CD4-positive, alpha-beta memory T cell (primary cell): ENCODE results near the gene QRICH2. TPM values are rescaled to one million over a fixed set of nuclear protein-coding genes. Genes with fewer than 3 reads are reported as not detected.
"Not testable (repeated sequence)": the region's sequence is repeated elsewhere in the genome, so short reads cannot be mapped to it uniquely, and the experiment has no call there.

Experiments
- CTCF ChIA-PET: fragments of 350-600 bp; sonication (Branson Sonifier 250); formaldehyde crosslinking; loops from one replicate; lab custom pipeline; 2021; ENCODE audit warnings: inconsistent platforms; ENCODE audit not compliant: partially characterized antibody; lab: Charles Lee
- POLR2A ChIA-PET: fragments of 350-600 bp; sonication (Branson Sonifier 250); formaldehyde crosslinking; loops from one replicate; lab custom pipeline; 2021; ENCODE audit not compliant: partially characterized antibody; lab: Charles Lee
- DNase-seq, 5 donors: peaks; one replicate each; pipeline versions ENCODE4 v3.0.0 to v3.0.0-alpha.2; 2020 to 2022; ENCODE audit warnings: mixed read lengths in 1 of 5
- H3K27ac ChIP-seq: one replicate; pipeline ENCODE4 v1.7.0; 2013; ENCODE audit warnings: low read depth, low read length
- H3K27me3 ChIP-seq: 2 replicates; pipeline ENCODE4 v1.7.0; 2013; ENCODE audit warnings: mild to moderate bottlenecking, low read length, moderate library complexity; ENCODE audit not compliant: insufficient read depth
- H3K36me3 ChIP-seq: 2 replicates; pipeline ENCODE4 v1.7.0; 2013; ENCODE audit warnings: mild to moderate bottlenecking, low read length, moderate library complexity; ENCODE audit not compliant: insufficient read depth
- H3K4me1 ChIP-seq: 2 replicates; pipeline ENCODE4 v1.7.0; 2013; ENCODE audit warnings: mild to moderate bottlenecking, low read length, moderate library complexity; ENCODE audit not compliant: insufficient read depth
- H3K4me3 ChIP-seq, 2 donors: one replicate each; pipeline ENCODE4 v1.7.0; 2013; ENCODE audit warnings: low read length in 2 of 2, mild to moderate bottlenecking in 1 of 2
- H3K9me3 ChIP-seq, 2 donors: one replicate each; pipeline ENCODE4 v1.7.0; 2013; ENCODE audit warnings: low read length in 2 of 2, control low read depth in 1 of 2; ENCODE audit not compliant: control insufficient read depth in 1 of 2
- H3K27ac Mint-ChIP-seq, 7 donors: one replicate each; pipeline ENCODE4 v1.8.0; 2020 to 2021; ENCODE audit warnings: mixed read lengths in 7 of 7, mild to moderate bottlenecking in 6 of 7, inconsistent platforms in 3 of 7, moderate library complexity in 3 of 7
- H3K27me3 Mint-ChIP-seq, 2 donors: one replicate each; pipeline ENCODE4 v1.8.0; 2020 to 2021; ENCODE audit warnings: mixed read lengths in 2 of 2
- H3K36me3 Mint-ChIP-seq, 2 donors: one replicate each; pipeline ENCODE4 v1.8.0; 2020 to 2021; ENCODE audit warnings: mixed read lengths in 2 of 2, inconsistent platforms in 1 of 2, mild to moderate bottlenecking in 1 of 2
- H3K4me1 Mint-ChIP-seq, 4 donors: one replicate each; pipeline ENCODE4 v1.8.0; 2020 to 2021; ENCODE audit warnings: mixed read lengths in 4 of 4, mild to moderate bottlenecking in 1 of 4
- H3K4me3 Mint-ChIP-seq, 8 donors: one replicate each; pipeline ENCODE4 v1.8.0; 2020 to 2021; ENCODE audit warnings: mixed read lengths in 8 of 8, mild to moderate bottlenecking in 7 of 8, moderate library complexity in 6 of 8, inconsistent platforms in 3 of 8
- H3K9me3 Mint-ChIP-seq, 8 donors: one replicate each; pipeline ENCODE4 v1.8.0; 2020 to 2021; ENCODE audit warnings: mixed read lengths in 8 of 8, mild to moderate bottlenecking in 5 of 8, inconsistent platforms in 3 of 8, moderate library complexity in 1 of 8
- intact Hi-C: fragments of 100-400 bp; cut with micrococcal nuclease; formaldehyde crosslinking; loops from one replicate; pipeline ENCODE4 v1.15.1; 2023
- polyA plus RNA-seq, 2 donors: library from polyadenylated mRNA; unstranded; fragments of 300-500 nt; fragmentation: Illumina TruSeq; gene quantifications; one replicate each; pipeline ENCODE4 v1.2.3, GENCODE V29; 2021
- total RNA-seq, 2 experiments: library from RNA; stranded (reverse); gene quantifications; one replicate each; pipeline ENCODE4 v1.2.3, GENCODE V29; 2021

Gene QRICH2
- total and polyA plus RNA-seq, 4 experiments from 2014 or later, result 0.21 to 5.5 (median 2.9) TPM

DNA sequence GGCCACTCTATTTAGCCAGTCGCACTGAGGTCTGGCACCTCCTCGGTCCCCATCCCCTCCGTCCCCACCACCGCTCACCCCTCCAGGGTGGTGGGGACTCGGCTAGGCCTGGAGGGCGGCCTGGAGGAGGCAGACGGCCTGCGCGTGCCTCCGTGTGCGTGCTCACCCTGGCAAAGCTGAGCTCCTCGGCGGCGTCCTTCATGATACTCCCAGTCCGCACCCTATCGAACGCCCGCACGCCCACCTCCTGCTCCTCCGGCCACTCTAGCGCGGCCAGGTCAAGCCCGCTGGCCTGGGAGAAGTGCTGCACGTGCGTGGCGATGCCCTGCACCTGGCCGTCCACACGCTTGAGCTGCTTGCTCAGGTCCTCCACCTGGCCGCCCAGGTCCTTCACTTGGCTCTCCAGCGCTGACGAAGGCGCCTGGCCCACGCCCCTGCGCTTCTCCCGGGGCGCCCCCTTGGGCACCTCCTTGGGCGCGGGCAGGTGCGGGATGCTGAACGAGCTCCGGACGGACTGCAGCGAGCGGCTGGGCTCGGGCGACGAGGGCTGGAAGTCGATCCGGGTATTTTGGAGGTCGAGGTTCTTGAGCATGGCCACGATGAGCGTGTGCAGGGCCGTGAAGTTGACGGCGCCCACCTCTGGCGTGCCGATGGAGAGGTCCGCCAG, 644 bp downstream of the QRICH2 start:
- POLR2A ChIA-PET, result interaction anchor here (0.6 kb wide), 1 partner anchor 499 kb away, joined by 4 read pairs; no protein-coding TSS in a partner anchor
- Mint-ChIP-seq H3K36me3 (peaks cover 12 to 15% of the 10 kb centered on the region in 2 donors), H3K4me1 (peaks cover 0 to 1% (median 0%) of the 10 kb centered on the region in 4 donors), H3K27ac (no peak overlapping the region), H3K9me3 (no peaks in the 10 kb centered on the region), H3K4me3 (no peak overlapping the region), H3K27me3 (no peaks in the 10 kb centered on the region)
- CTCF ChIA-PET, result interaction anchor here (1.3 to 15.4 kb wide), 3 partner anchors 77 to 293 kb away, joined by 3 to 225 read pairs (median 5); partner anchors contain the start of gene SPHK1
- Histone ChIP-seq H3K4me3 (no peak overlapping the region), H3K4me1 (no peaks in the 10 kb centered on the region), H3K36me3 (peaks cover 7% of the 10 kb centered on the region), H3K27me3 (no peaks in the 10 kb centered on the region), H3K27ac (no peak overlapping the region), H3K9me3 (no peaks in the 10 kb centered on the region)
- intact Hi-C loops, result no loop called here
- DNase-seq, result no peak

DNA sequence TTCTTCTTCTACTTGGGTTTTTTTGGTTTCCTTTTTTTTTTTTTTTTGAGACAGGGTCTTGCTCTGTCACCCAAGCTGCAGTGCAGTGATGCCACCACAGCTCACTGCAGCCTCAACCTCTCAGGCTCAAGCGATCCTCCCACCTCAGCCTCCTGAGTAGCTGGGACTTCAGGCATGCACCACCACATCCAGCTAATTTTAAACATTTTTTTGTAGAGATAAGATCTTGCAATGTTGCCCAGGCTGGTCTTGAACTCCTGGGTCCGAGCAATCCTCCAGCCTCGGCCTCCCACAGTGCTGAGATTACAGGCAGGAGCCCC, 3.0 kb downstream of the QRICH2 start:
- POLR2A ChIA-PET, H3K36me3 Mint-ChIP-seq, H3K9me3 Mint-ChIP-seq, H3K27me3 Mint-ChIP-seq, H3K27ac ChIP-seq, H3K36me3 ChIP-seq, H3K4me1 ChIP-seq, H3K27ac Mint-ChIP-seq, H3K27me3 ChIP-seq, H3K4me3 Mint-ChIP-seq, DNase-seq, H3K4me1 Mint-ChIP-seq, H3K4me3 ChIP-seq, intact Hi-C loops, H3K9me3 ChIP-seq: not testable (repeated sequence)
- CTCF ChIA-PET, result interaction anchor here (1.1 to 15.4 kb wide), 6 partner anchors 80 to 292 kb away, joined by 4 to 225 read pairs (median 17); partner anchors contain the start of gene SPHK1

DNA sequence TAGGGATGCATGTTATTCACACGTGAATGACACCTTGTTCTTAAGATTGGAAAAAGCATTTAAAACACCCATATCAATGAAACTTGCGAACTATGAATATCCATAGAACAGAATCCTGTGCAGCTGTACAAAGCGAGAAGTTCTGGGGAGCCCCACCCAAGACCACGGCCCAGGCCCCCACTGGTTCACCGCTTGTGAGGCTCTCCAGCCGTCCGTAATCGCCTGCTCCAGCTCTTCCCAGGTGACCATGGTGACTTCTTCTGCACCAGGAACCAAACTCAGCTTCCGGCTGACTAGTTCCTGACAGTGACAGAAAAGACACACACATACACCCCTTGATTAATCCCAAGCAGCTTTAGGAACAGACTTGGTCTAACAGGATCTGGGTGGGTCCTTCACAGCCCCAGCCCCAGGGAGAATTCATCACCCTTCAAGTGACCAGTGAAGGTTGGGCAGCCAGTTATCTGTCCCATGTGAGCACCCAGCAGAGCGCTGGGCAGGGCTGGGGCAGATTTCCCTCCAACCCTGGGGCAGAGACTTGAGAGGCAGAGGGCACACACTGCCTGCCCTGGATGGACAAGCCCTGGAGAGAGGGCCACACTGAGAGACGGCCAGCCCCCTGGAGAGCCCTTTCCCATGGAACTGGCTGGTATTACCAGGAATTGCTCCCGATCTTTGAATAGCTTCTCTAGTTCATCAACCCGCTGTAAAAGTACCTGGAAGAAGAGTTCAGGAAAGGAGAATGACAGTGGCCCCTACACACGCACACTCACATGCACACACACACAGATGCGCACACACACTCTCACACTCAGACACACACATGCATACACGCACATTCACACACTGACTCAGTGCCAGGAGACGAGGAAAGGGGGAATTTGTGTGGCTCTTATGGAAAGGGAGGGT, 3.6 kb downstream of the QRICH2 start:
- POLR2A ChIA-PET, result no interaction called here
- no peak overlapping the region for H3K4me3 Mint-ChIP-seq

DNA sequence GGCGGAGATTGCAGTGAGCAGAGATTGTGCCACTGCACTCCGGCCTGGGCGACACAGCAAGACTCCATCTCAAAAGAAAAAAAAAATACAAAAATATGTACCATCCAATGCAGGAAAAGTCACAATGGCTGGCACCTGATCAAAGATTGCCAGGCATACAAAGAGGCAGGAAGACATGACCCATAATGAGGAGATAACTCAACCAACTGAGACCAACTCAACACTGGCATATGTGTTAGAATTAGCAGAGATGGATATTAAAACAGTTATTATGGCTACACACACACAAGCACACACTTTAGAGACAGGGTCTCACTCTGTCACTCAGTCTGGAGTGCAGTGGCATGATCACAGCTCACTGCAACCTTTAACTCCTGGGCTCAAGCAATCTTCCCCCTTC, 10.6 kb downstream of the QRICH2 start:
- POLR2A ChIA-PET, result no interaction called here
- Histone ChIP-seq H3K36me3 (no peaks in the 10 kb centered on the region), H3K4me3 (no peak overlapping the region), H3K27me3 (no peaks in the 10 kb centered on the region), H3K4me1 (no peaks in the 10 kb centered on the region), H3K9me3 (no peaks in the 10 kb centered on the region), H3K27ac (no peak overlapping the region)
- Mint-ChIP-seq H3K36me3 (peaks cover 0 to 4% of the 10 kb centered on the region in 2 donors), H3K9me3 (no peaks in the 10 kb centered on the region), H3K27ac (no peak overlapping the region), H3K4me1 (peaks cover 0 to 2% (median under 1%) of the 10 kb centered on the region in 4 donors), H3K4me3 (no peak overlapping the region), H3K27me3 (no peaks in the 10 kb centered on the region)
- CTCF ChIA-PET, result interaction anchor here (0.7 to 15.4 kb wide), 9 partner anchors 12 to 285 kb away, joined by 3 to 225 read pairs (median 4); no protein-coding TSS in a partner anchor
- intact Hi-C loops, result no loop called here
- no peak for DNase-seq

More for the DNA sequence above, 3.6 kb downstream of the QRICH2 start:
- DNase-seq, result no peak
- Histone ChIP-seq H3K9me3 (no peaks in the 10 kb centered on the region), H3K4me1 (no peaks in the 10 kb centered on the region), H3K4me3 (no peak overlapping the region), H3K27me3 (no peaks in the 10 kb centered on the region), H3K27ac (no peak overlapping the region), H3K36me3 (no peaks in the 10 kb centered on the region)
- no peaks in the 10 kb centered on the region for H3K27me3 Mint-ChIP-seq
- CTCF ChIA-PET, result interaction anchor here (0.7 to 15.4 kb wide), 14 partner anchors 10 to 292 kb away, joined by 3 to 225 read pairs (median 4); partner anchors contain the start of gene SPHK1
- peaks cover 3% of the 10 kb centered on the region in 2 donors for H3K36me3 Mint-ChIP-seq
- H3K27ac Mint-ChIP-seq, result peak overlapping the region in 1 of 7 donors; percentile 71
- H3K9me3 Mint-ChIP-seq, result no peaks in the 10 kb centered on the region
- peaks cover 0 to 1% (median 0%) of the 10 kb centered on the region in 4 donors for H3K4me1 Mint-ChIP-seq
- intact Hi-C loops, result no loop called here

DNA sequence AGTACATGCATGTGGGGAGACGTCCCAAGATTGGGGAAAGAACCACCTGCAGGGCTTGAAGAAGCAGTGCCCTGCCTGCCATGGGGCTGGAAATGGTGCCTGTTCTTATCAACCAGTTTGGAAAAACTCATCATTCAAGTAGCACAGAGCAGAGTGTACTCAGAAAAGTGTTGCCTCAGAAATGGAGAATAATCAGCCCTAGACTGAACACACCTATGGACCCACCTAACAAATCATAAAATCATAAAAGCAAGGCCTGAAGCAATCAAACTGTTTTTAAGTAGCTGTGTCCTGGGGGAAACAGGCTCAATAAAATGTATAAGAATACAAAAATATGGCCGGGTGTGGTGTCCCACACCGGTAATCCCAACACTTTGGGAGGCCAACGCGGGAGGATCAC, 11.2 kb downstream of the QRICH2 start:
- Histone ChIP-seq H3K27me3 (no peaks in the 10 kb centered on the region), H3K4me3 (no peak overlapping the region), H3K9me3 (no peaks in the 10 kb centered on the region), H3K4me1 (no peaks in the 10 kb centered on the region), H3K27ac (no peak overlapping the region), H3K36me3 (no peaks in the 10 kb centered on the region)
- Mint-ChIP-seq H3K4me1 (peaks cover 0 to 2% (median under 1%) of the 10 kb centered on the region in 4 donors), H3K9me3 (no peaks in the 10 kb centered on the region), H3K27me3 (no peaks in the 10 kb centered on the region), H3K4me3 (peak overlapping the region in 1 of 8 donors; percentile 64), H3K36me3 (peaks cover 0 to 4% of the 10 kb centered on the region in 2 donors), H3K27ac (no peak overlapping the region)
- ChIA-PET CTCF (interaction anchor here (1.0 to 15.4 kb wide), 7 partner anchors 17 to 293 kb away, joined by 3 to 225 read pairs (median 8); no protein-coding TSS in a partner anchor), POLR2A (no interaction called here)
- intact Hi-C loops, result no loop called here
- no peak for DNase-seq

DNA sequence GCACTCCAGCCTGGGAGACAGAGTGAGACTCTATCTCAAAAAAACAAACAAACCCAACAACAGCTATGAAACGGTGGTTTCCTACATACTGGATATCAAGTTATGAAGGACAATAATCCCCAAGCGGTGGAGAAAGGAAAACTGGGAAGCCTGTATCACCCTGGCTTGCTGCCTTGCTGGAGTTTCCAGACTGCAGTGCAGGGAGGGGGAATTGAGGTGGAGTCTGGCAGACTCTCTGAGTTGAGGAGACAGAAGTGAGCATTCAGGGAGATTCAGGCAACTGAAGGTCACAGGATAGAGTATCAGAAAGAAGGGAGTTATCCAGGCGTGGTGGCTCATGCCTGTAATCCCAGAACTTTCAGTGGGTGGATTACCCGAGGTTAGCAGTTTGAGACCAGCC, 11.9 kb downstream of the QRICH2 start:
- peaks cover 0 to 4% of the 10 kb centered on the region in 2 donors for H3K36me3 Mint-ChIP-seq
- no peak overlapping the region for H3K4me3 ChIP-seq
- peaks cover 0 to 2% (median under 1%) of the 10 kb centered on the region in 4 donors for H3K4me1 Mint-ChIP-seq
- no peaks in the 10 kb centered on the region for H3K27me3 ChIP-seq
- intact Hi-C loops, result no loop called here
- H3K9me3 ChIP-seq, result no peaks in the 10 kb centered on the region
- H3K27ac Mint-ChIP-seq, result peak overlapping the region in 1 of 7 donors; percentile 46
- H3K27ac ChIP-seq, result no peak overlapping the region
- H3K9me3 Mint-ChIP-seq, result no peaks in the 10 kb centered on the region
- H3K4me3 Mint-ChIP-seq, result no peak overlapping the region
- no peaks in the 10 kb centered on the region for H3K4me1 ChIP-seq
- ChIA-PET CTCF (interaction anchor here (2.0 to 15.4 kb wide), 4 partner anchors 16 to 293 kb away, joined by 8 to 225 read pairs (median 102); no protein-coding TSS in a partner anchor), POLR2A (no interaction called here)
- no peaks in the 10 kb centered on the region for H3K27me3 Mint-ChIP-seq
- H3K36me3 ChIP-seq, result no peaks in the 10 kb centered on the region
- DNase-seq, result no peak

DNA sequence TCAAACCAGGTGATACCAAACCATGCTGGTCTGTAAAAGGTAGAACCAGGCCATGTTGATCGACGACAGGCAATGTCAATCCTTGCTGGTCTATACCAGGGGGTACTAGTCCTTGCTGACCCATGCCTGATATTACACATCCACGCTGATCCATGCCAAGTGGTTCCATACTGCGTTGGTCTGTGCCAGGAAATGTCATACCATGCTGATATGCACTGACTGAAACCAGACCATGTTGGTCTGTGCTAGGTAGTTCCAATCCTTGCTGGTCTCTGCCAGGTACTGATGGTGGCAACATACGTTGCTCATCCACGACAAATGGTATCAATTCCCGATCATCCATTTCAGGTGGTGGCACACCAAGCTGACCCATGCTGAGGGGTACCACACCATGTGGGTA, 15.0 kb downstream of the QRICH2 start:
- no peaks in the 10 kb centered on the region for H3K9me3 ChIP-seq
- DNase-seq, result no peak
- CTCF ChIA-PET, result interaction anchor here (1.1 to 12.6 kb wide), 2 partner anchors 13 to 280 kb away, joined by 3 to 168 read pairs; no protein-coding TSS in a partner anchor
- Mint-ChIP-seq H3K27ac (peak overlapping the region in 1 of 7 donors; percentile 37), H3K36me3 (peaks cover 0 to 4% of the 10 kb centered on the region in 2 donors), H3K4me3 (no peak overlapping the region), H3K9me3 (no peaks in the 10 kb centered on the region), H3K4me1 (no peaks in the 10 kb centered on the region), H3K27me3 (no peaks in the 10 kb centered on the region)
- H3K4me1 ChIP-seq, result no peaks in the 10 kb centered on the region
- intact Hi-C loops, result no loop called here
- no peaks in the 10 kb centered on the region for H3K27me3 ChIP-seq
- H3K36me3 ChIP-seq, result no peaks in the 10 kb centered on the region
- POLR2A ChIA-PET, result no interaction called here
- H3K27ac ChIP-seq, result no peak overlapping the region
- H3K4me3 ChIP-seq, result no peak overlapping the region
